IMR-90 (cell line): Measurements from ENCODE around the gene PROSER2. TPM values are rescaled to one million over a fixed set of nuclear protein-coding genes. Genes with fewer than 3 reads are reported as not detected.

Source experiments
- ATAC-seq: fragments of 200-7000 bp; cut with Tn5 transposase; 2 replicates; pipeline ENCODE4 v1.9.1; 2020; ENCODE audit warnings: low read depth, mild to moderate bottlenecking, moderate library complexity
- BruUV-seq: library from RNA; stranded (reverse); fragments of 400-500 nt; replicated peaks from 2 replicates; lab custom pipeline; 2021; lab: Mats Ljungman, UMichigan
- CTCF ChIA-PET: fragments of 300-600 bp; formaldehyde crosslinking; extraction: SDS; loops from one replicate; lab custom pipeline; 2021; ENCODE audit warnings: antibody characterized with exemption; lab: Yijun Ruan, JAX
- POLR2A ChIA-PET: fragments of 300-600 bp; sonication (Branson Sonifier 250); formaldehyde crosslinking; loops from one replicate; lab custom pipeline; 2022; ENCODE audit warnings: antibody characterized with exemption; ENCODE audit not compliant: unreplicated experiment; lab: Charles Lee
- DNase-seq: peaks from one replicate; pipeline ENCODE4 v3.0.0; 2013
- H2AFZ ChIP-seq: replicated peaks from 2 replicates; pipeline ENCODE3; 2013; ENCODE audit warnings: low read length, mild to moderate bottlenecking; ENCODE audit not compliant: poor library complexity
- H2AK5ac ChIP-seq: 2 replicates; pipeline ENCODE4 v1.6.1; 2013; ENCODE audit warnings: low read depth, low read length, inconsistent platforms
- H2AK9ac ChIP-seq: replicated peaks from 2 replicates; pipeline ENCODE3; 2013; ENCODE audit warnings: mild to moderate bottlenecking, low read depth, low read length, moderate library complexity; ENCODE audit not compliant: poor library complexity
- H2BK120ac ChIP-seq: 2 replicates; pipeline ENCODE4 v1.6.1; 2013; ENCODE audit warnings: low read depth, low read length, inconsistent platforms
- H2BK15ac ChIP-seq: 3 replicates; pipeline ENCODE4 v1.6.1; 2013; ENCODE audit warnings: low read depth, low read length, inconsistent platforms
- H2BK20ac ChIP-seq: 2 replicates; pipeline ENCODE4 v1.6.1; 2013; ENCODE audit warnings: low read depth, mild to moderate bottlenecking, inconsistent platforms, low read length, moderate library complexity
- H2BK5ac ChIP-seq: 2 replicates; pipeline ENCODE4 v1.6.1; 2013; ENCODE audit warnings: mild to moderate bottlenecking, low read depth, low read length, inconsistent platforms; ENCODE audit not compliant: poor library complexity, severe bottlenecking
- H3K14ac ChIP-seq: replicated peaks from 2 replicates; pipeline ENCODE4 v1.6.1; 2013; ENCODE audit warnings: low read depth, low read length, inconsistent platforms
- H3K18ac ChIP-seq: 2 replicates; pipeline ENCODE4 v1.6.1; 2013; ENCODE audit warnings: low read depth, low read length, control low read depth
- H3K23ac ChIP-seq: 2 replicates; pipeline ENCODE4 v1.6.1; 2013; ENCODE audit warnings: low read depth, low read length, inconsistent platforms
- H3K27ac ChIP-seq: 2 replicates; pipeline ENCODE4 v1.5.1; 2013; ENCODE audit warnings: mild to moderate bottlenecking, control low read depth, low read length; ENCODE audit not compliant: insufficient read depth
- H3K27me3 ChIP-seq: 2 replicates; pipeline ENCODE4 v1.6.1; 2013; ENCODE audit warnings: low read length; ENCODE audit not compliant: control insufficient read depth, insufficient read depth
- H3K36me3 ChIP-seq: 2 replicates; pipeline ENCODE4 v1.6.1; 2013; ENCODE audit warnings: low read length, mixed read lengths; ENCODE audit not compliant: control insufficient read depth, insufficient read depth
- H3K4ac ChIP-seq: 2 replicates; pipeline ENCODE4 v1.6.1; 2013; ENCODE audit warnings: low read depth, low read length, inconsistent platforms
- H3K4me1 ChIP-seq: 2 replicates; pipeline ENCODE4 v1.6.1; 2013; ENCODE audit warnings: low read length, mixed read lengths; ENCODE audit not compliant: control insufficient read depth, insufficient read depth
- H3K4me2 ChIP-seq: 2 replicates; pipeline ENCODE4 v1.6.1; 2013; ENCODE audit warnings: low read depth, mild to moderate bottlenecking, control low read depth, low read length, moderate library complexity
- H3K4me3 ChIP-seq: 2 replicates; pipeline ENCODE4 v1.5.1; 2013; ENCODE audit warnings: low read depth, mild to moderate bottlenecking, control low read depth, low read length, moderate library complexity; ENCODE audit not compliant: insufficient read depth
- H3K56ac ChIP-seq: 2 replicates; pipeline ENCODE4 v1.6.1; 2013; ENCODE audit warnings: low read length, inconsistent platforms; ENCODE audit not compliant: insufficient read depth; ENCODE audit errors: extremely low read depth
- H3K79me1 ChIP-seq, 2 experiments: 2 replicates each; pipeline ENCODE4 v1.6.1; 2013; ENCODE audit warnings: low read length in 2 of 2, inconsistent platforms in 1 of 2, low read depth in 1 of 2
- H3K9ac ChIP-seq: 2 replicates; pipeline ENCODE4 v1.6.1; 2013; ENCODE audit warnings: low read depth, low read length, control low read depth
- H3K9me1 ChIP-seq: 2 replicates; pipeline ENCODE4 v1.6.1; 2013; ENCODE audit warnings: low read length, inconsistent platforms; ENCODE audit not compliant: insufficient read depth
- H3K9me3 ChIP-seq: 2 replicates; pipeline ENCODE4 v1.6.1; 2013; ENCODE audit warnings: low read length; ENCODE audit not compliant: control insufficient read depth, insufficient read depth
- H4K20me1 ChIP-seq: 2 replicates; pipeline ENCODE4 v1.6.1; 2013; ENCODE audit warnings: low read length, inconsistent platforms; ENCODE audit not compliant: insufficient read depth
- H4K5ac ChIP-seq: 2 replicates; pipeline ENCODE4 v1.6.1; 2013; ENCODE audit warnings: mild to moderate bottlenecking, low read depth, low read length, control low read depth
- H4K8ac ChIP-seq, 2 experiments: 2 replicates each; pipeline ENCODE4 v1.6.1; 2013; ENCODE audit warnings: low read depth in 2 of 2, low read length in 2 of 2, control low read depth in 1 of 2, inconsistent platforms in 1 of 2
- H4K91ac ChIP-seq: 2 replicates; pipeline ENCODE4 v1.6.1; 2013; ENCODE audit warnings: low read depth, low read length, inconsistent platforms; ENCODE audit not compliant: insufficient read depth
- CEBPB ChIP-seq: IDR thresholded peaks from 2 replicates; pipeline ENCODE4 v1.6.1; 2012; ENCODE audit warnings: low read depth, low read length, improper control_type of control experiment
- RAD21 ChIP-seq: IDR thresholded peaks from 2 replicates; pipeline ENCODE4 v1.6.1; 2012; ENCODE audit warnings: low read length, improper control_type of control experiment
- RFX5 ChIP-seq: IDR thresholded peaks from 2 replicates; pipeline ENCODE4 v1.8.0; 2012; ENCODE audit warnings: low read depth, mild to moderate bottlenecking, low read length, moderate library complexity
- WGBS, 2 experiments: methylation state at CpG; one replicate each; pipeline versions ENCODE4 v1.1.5 to v1.1.7; 2013; ENCODE audit warnings: missing lambda C conversion rate in 2 of 2; ENCODE audit not compliant: insufficient read length in 1 of 2; ENCODE audit errors: extremely low coverage in 2 of 2; 5-methylcytosine and 5-hydroxymethylcytosine counted together
- dilution Hi-C: fragments of 300-500 bp; cut with HindIII; formaldehyde crosslinking; loops from one replicate; pipeline ENCODE4 v1.14.3; 2018; ENCODE audit warnings: low sequenced_read_pairs; ENCODE audit not compliant: unreplicated experiment
- in situ Hi-C: fragments of 300-500 bp; cut with MboI; formaldehyde crosslinking; loops from 3 replicates; pipeline ENCODE4 v1.14.3; 2019; ENCODE audit warnings: low sequenced_read_pairs, inconsistent platforms, mixed read lengths
- intact Hi-C: fragments of 100-400 bp; cut with micrococcal nuclease; formaldehyde crosslinking; loops from 2 replicates; pipeline ENCODE4 v1.10.0; 2022
- polyA plus RNA-seq, 3 experiments: library from polyadenylated mRNA; depleted of rRNA; stranded (reverse); fragments of >200 nt; gene quantifications; 2 replicates each; pipeline ENCODE4 v1.2.3, GENCODE V29; 2012; ENCODE audit warnings: low replicate concordance in 1 of 3
- total RNA-seq: library from RNA; depleted of rRNA; stranded (reverse); fragments of >200 nt; gene quantifications from 2 replicates; pipeline ENCODE4 v1.2.3, GENCODE V29; 2012

PROSER2 gene
- total and polyA plus RNA-seq, 2 of the 4 experiments (the other 2 are of a cell fraction), result 1.4 to 2.0 TPM

GRCh38 chr10:11899067-11899876 lies 76.1 kb downstream of the PROSER2 start (continued):
- TF ChIP-seq CEBPB, result no peak

GRCh38 chr10:11901036-11901301 lies 77.8 kb downstream of the PROSER2 start:
- Histone ChIP-seq H3K36me3 (no peaks in the 10 kb centered on the region), H3K4me2 (no peak overlapping the region), H2AFZ (no peak overlapping the region), H2AK5ac (no peak overlapping the region), H3K56ac (no peak overlapping the region), H2BK5ac (no peak overlapping the region), H3K79me1 (no peaks in the 10 kb centered on the region), H3K14ac (no peak overlapping the region), H4K8ac (no peak overlapping the region), H2AK9ac (no peak overlapping the region), H3K9me3 (no peaks in the 10 kb centered on the region), H2BK20ac (no peak overlapping the region), H4K20me1 (no peaks in the 10 kb centered on the region), H4K91ac (no peak overlapping the region), H3K4me1 (peaks cover 3% of the 10 kb centered on the region; the same call in 1 of the 2 replicates), H3K9ac (no peak overlapping the region), H2BK15ac (no peak overlapping the region), H3K27ac (no peak overlapping the region), H2BK120ac (no peak overlapping the region), H4K5ac (no peak overlapping the region), H3K4me3 (no peak overlapping the region), H3K18ac (no peak overlapping the region), H3K9me1 (peaks cover 10% of the 10 kb centered on the region; the same call in 1 of the 2 replicates), H3K4ac (no peak overlapping the region), H3K23ac (no peak overlapping the region), H3K27me3 (no peaks in the 10 kb centered on the region; the same call in 1 of the 2 replicates)
- dilution Hi-C loops, result no loop called here
- ChIA-PET POLR2A (no interaction called here), CTCF (no interaction called here)
- no TSS peak for BruUV-seq
- no peak for ATAC-seq
- intact Hi-C loops, result no loop called here
- WGBS, 2 experiments, result no CpG with 5 or more reads among the region's 6 CpGs
- TF ChIP-seq RAD21 (no peak), RFX5 (no peak)
- in situ Hi-C loops, result no loop called here
- DNase-seq, result no peak
